SH-SY5Y (cell line): Measurements from ENCODE around the gene PPP1R11.

ENCODE experiments used
- GATA2 ChIP-seq: IDR thresholded peaks from 2 replicates; pipeline ENCODE4 v1.6.1; 2011; ENCODE audit warnings: mild to moderate bottlenecking, low read depth, low read length
- GATA3 ChIP-seq: IDR thresholded peaks from 2 replicates; pipeline ENCODE4 v1.6.1; 2011; ENCODE audit warnings: low read depth, mild to moderate bottlenecking, low read length, moderate library complexity

Gene PPP1R11

GRCh38 chr6:30101444-30102413, 34.7 kb downstream of the PPP1R11 start:
- TF ChIP-seq GATA2 (no peak), GATA3 (no peak)

DNA sequence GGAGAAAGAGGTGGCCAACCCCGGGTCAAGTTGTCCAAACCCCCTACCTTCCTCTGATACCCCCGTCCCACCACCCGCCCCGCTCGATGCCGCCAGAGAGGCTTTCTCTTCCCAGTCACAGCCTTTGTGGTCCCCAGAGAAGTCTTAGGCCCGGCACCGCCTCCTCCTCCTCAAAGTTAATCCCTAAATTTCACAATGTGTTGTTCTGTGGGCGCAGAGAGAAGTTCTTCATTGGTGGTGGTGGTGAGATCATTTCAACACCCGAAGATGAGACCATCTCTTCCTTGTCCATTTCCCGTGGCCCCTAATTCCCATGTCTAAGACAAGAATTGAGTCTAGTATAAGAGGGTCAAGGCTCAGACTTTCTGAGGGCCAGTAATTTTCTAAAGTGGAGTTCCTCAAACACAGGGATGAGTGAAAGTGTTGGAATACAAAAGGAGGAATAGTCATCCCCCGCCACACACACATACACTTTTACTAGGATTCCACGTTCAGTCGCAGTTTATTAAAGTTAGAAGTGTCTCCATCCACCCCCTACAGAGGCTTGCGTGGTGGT, 35.5 kb downstream of the PPP1R11 start:
- TF ChIP-seq GATA2: no peak
- no peak for TF ChIP-seq GATA3

DNA sequence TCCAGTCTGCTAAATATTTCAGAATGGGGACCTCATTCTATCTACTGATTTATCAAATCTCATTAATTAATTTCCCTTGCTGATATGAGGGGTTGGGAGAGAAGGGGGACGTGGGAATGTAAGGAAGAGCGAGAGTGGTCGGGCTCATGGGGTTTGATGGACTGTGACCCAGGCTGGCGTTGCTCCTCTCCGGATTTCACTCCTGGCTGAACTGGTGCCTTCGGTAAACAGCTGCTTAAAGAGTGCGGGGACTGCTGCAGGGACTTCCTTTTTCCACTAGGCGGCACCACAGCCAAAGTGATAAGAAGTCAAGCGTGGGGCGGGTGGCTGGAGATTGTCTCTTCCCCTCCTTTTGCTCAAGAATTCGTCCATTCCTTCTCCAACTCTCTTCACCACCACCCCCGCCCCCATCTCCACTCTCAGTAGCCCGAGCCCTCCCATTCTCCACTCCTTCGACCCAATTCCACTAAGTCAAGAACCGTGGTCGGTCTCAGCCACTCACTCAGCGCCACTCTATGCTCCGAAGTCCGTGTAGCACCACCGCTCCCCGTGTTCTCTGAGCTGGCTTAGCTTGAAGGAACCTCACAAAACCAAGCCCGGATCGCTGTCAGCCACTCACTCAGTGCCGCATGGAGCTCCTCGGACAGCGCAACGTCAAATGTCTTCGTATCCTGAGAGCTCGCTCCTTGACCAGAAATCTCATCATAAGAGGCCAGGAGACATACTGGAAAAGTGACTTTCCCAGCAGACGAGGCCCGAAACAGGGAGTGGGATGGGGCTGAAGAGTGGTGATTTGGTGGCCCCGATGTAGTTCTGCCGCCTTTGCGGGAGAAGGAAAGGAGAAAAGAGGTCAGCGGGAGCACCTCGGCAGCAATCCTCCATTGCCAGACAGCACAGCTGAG, 36.2 kb downstream of the PPP1R11 start:
- TF ChIP-seq GATA2 (no peak), GATA3 (no peak)

DNA sequence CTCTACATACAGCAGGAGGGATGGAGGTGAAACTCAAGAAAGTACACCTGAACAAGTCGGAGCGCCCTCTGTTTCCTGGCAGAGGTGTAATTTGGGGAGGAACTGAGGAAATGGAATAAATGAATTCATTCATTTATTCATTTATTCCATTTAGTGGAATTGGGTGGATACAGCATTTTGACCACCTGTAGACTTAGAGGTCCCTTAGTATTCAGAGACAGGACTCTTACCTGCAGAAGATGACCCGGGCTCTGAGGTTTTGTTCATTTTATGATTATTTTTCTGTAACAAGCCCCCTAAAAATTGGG, 36.8 kb downstream of the PPP1R11 start:
- TF ChIP-seq GATA3: no peak
- no peak for TF ChIP-seq GATA2

DNA sequence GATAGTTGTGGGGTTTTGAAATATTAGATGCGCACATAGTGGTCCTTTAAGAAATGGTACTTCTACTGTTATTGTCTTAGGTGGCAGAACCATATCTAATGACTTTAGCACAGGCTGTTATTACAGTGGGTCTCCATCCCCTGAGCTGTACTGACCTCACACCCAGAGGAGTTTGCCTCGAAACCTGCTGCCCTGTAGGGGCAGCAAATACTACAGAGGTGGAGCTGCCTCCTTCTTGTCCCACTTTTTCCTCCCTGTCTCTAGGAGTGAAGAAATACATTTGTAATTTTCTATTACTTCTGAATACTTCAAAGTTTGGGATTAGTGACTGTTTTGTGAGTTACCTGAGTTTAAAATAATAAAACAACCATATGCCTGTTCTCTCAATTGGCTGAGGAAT, 37.7 kb downstream of the PPP1R11 start:
- TF ChIP-seq GATA2: no peak
- no peak for TF ChIP-seq GATA3

GRCh38 chr6:30111266-30111856, 44.4 kb downstream of the PPP1R11 start:
- TF ChIP-seq GATA2: no peak

DNA sequence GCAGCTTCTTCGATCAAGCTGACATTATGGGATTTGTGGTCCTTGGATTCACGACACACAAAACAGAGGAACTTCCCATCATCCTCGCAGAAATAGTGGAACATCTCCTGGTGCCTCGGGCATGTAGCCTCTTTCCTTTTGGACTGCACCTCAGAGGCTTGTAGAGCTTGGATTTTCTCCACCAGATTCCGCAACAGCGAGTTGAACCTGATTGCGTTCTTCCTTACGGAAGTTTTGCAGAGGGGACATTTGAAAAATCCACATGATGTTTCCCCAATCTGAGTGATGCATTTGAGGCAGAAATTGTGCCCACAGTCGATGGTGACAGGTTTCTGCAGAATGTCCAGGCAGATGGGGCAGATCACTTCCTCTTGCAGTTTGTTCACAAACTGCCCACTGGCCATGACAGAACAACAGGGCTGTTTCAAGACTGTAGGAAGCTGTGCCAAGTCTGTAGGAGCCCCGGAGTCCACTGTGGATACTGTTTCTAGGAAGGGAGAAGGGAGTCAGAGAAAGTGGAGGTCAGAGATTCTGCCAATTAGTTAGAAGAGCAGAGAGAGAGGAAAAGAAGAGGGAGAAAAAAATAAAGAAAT, 45.5 kb downstream of the PPP1R11 start:
- TF ChIP-seq GATA3 (no peak), GATA2 (no peak)

DNA sequence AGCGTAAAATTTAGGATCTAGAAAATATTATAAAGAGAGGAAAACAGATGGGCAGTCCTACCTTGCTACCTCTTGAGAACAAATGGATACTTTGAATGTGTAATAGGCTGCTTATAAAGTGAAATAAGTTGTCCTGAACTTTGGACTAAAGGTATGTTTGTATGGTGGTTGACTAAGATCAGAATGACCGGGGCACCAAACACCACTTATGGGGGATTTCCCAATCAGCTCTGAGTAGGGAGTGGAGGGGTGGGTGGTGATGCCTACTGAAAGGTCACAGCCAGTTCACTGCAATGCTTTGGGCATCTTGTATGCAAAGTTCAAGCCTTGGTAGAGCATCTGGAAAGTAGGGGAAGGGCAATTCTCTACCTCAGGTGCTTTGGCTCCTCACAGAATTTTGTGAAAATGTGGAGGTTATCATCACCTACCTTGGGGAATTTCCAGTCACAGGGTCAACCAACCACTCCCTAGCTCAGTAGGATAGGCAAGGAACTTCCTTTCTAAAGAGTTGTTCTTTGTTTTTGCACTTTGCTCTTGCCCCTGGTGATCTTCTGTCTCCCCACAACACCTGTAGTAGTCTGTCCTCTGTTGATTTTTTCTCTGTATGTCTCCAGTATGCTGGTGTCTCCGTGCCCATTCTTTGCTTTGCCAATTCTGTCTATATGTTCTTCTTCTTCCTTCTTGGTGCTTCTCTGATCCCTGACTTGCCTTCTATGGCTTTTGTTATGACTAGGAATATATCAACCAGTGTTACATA, 46.2 kb downstream of the PPP1R11 start, which contains the start of gene TRIM31:
TSS of gene TRIM31 (minus strand) at position 88 of the 757 bp plus-strand sequence. CDS start 285 bp downstream, outside the sequence.
- TF ChIP-seq GATA2 (no peak), GATA3 (no peak)

- TF ChIP-seq GATA3: no peak
- TF ChIP-seq GATA2: no peak
These were observed 46.8 kb downstream of the PPP1R11 start for GRCh38 chr6:30113841-30114240.

- TF ChIP-seq GATA2 (no peak), GATA3 (no peak)
These were observed 49.7 kb downstream of the PPP1R11 start for GRCh38 chr6:30116724-30117123.
